Putamen (tissue), 1 donor: ENCODE data around the gene UBB.

Experiments used
- DNase-seq: peaks from one replicate; pipeline ENCODE4 v3.0.0-alpha.2; 2016; ENCODE audit warnings: low spot score

UBB gene

GRCh38 chr17:16418685-16419068 lies 37.8 kb downstream of the UBB start:
- DNase-seq: no peak

DNA sequence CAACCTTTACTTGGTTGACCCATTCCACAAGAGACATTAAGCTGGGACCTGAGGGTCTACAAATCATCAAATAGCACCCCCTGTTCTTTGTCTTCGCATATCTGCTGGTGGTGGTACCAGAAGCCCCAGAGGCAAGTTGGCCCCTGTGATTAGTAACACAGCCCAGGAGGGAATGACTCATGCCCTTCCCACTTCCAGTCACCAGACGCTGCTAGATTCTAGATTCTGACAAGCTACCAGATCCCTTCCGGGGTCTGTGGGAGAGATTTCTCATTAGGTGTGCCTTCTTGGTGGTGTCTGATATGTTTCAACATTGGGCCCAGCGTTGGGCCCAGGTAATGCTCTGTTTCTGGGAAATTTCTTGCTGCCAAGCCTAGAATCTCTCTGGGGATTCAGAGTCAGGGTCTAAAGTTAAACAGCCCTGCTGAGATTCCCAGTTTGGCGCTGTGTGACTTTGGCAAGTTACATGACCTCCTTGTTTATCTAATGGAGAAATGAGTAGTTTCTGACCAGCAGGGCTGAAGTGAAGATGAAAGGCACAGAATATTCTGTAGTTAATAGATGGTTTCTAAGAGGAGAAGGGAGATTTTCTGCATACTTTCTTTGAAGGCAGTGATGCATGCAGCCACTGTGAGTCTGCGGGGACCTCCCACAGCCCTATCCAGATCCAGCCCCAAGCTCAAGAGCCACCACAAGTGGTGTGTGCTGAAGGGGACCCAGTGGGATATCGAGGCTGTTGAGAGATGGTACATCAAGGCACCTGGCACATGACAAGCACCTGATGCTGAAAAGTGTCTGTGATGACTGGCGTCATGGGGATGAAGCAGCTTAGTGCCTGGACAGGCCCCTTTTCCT lies 38.4 kb downstream of the UBB start:
- no peak for DNase-seq

GRCh38 chr17:16419929-16420271 lies 39.0 kb downstream of the UBB start:
- no peak for DNase-seq

- DNase-seq: no peak
Measured at GRCh38 chr17:16422416-16422815, 41.5 kb downstream of the UBB start.

DNA sequence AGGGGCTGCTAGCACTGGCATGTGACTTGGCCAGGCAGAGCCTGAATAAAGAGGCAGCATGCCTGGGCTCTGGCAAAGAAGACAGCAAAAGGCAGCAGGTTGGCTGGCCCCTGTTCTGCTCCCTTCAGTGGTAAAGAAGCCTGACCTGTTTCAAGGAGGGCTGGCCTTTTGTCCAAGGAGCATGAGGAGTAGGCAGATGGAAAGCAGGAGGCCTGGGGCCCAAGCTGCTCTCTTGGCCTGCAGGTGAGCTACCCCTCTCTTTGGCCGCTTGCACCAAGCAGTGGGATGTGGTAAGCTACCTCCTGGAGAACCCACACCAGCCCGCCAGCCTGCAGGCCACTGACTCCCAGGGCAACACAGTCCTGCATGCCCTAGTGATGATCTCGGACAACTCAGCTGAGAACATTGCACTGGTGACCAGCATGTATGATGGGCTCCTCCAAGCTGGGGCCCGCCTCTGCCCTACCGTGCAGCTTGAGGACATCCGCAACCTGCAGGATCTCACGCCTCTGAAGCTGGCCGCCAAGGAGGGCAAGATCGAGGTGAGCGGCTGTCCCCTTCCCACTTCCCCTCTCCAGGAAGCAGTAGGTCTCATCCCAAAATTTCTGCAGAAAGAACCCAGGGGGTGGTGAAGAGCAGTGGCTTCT lies 42.5 kb downstream of the UBB start:
- no peak for DNase-seq

- DNase-seq: no peak
Measured at GRCh38 chr17:16425202-16425601, 44.3 kb downstream of the UBB start.

GRCh38 chr17:16425698-16426659 lies 45.1 kb downstream of the UBB start:
- DNase-seq: no peak

DNA sequence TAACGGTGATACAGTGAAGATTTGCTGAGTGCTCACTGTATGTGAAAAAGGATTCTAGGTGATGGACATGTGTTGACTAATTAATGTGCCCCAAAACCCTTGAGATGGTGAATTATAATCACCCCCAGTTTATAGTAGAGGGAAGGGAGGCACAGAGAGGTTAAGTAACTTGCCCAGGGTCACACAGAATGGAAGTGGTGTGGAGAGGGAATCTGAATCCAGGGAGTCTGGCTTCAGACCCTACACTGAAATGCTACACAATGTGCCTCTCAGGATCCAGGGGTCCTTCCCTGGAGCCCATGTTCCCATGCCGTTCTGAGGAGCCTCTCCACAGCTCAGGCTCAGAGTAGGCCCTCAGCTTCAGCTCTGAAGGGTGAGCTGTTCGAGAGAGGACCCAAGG lies 46.1 kb downstream of the UBB start:
- DNase-seq: no peak

GRCh38 chr17:16428098-16428882 lies 47.4 kb downstream of the UBB start:
- DNase-seq: peak; percentile 52

GRCh38 chr17:16429083-16429482 lies 48.2 kb downstream of the UBB start:
- DNase-seq: no peak

DNA sequence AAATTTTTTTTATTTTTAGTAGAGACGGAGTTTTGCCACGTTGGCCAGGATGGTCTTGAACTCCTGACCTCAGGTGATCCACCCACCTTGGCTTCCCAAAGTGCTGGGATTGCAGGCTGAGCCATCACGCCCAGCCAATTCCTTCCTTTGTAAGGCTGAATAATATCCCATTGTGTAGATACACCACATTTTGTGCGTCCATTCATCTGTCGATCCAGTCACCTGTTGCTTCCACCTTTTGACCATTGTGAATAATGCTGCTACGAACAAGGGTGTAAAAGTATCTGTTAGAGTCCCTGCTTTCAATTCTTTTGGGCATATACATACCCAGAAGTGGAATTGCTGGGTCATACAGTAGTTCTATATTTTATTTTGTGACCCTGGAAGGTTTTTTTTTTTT lies 49.8 kb downstream of the UBB start:
- no peak for DNase-seq

DNA sequence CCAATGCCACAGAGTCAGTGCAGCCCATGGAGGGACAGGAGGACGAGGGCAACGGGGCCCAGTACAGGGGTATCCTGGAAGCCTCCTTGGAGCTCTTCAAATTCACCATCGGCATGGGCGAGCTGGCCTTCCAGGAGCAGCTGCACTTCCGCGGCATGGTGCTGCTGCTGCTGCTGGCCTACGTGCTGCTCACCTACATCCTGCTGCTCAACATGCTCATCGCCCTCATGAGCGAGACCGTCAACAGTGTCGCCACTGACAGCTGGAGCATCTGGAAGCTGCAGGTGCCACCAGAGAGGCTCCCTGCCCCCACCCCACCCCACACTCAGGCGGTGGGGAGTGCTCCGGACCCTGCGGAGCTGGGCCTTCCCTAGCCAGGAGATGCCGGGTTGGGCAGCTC lies 51.1 kb downstream of the UBB start:
- no peak for DNase-seq
